ENCODE measurements around the gene TLCD5.

Gene TLCD5

DNA sequence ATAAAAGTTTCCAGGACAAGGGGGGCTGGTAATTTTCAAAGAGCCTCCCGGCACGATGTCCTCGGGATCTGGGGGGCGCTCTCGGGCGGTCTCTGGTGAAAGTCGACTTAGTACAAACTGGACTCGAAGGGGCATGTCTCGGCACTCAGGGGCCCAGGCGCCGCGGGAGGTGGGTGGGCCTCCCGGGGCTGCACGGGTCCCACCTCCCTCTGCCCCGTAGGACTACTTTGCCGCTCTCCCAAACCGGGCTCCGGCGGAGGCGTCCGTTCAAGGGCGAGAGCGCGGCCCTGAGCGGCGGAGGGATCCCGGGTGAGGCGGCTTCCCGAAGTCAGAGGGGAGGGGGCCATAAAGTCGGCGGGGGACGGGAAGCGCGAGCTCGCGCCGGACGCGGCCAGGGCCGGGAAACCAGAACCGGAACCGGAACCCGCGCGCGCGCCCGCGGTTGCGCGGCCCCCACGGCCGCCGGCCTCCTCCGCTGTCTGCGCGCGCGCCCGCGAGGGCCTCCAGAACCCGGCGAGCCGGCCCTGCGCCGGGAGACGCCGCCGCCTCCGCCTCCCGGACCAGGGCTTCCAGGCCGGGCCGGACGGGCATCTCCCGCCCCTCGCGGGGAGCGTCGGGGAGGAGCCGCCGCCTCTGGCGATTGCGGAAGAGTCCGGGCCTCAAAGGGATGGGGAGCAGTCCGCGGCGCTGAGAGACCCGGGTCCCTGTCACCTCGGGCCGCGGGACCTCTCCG is 11.0 kb downstream of the TLCD5 start, which contains the start of gene ARHGEF12:
Gene ARHGEF12, plus strand, starts transcription at position 506 of the 733 bp plus-strand sequence. CDS start 831 bp downstream, outside the sequence.
- in situ Hi-C loops (cut with MboI; ENCODE audit: low sequenced_read_pairs), result no loop called here

DNA sequence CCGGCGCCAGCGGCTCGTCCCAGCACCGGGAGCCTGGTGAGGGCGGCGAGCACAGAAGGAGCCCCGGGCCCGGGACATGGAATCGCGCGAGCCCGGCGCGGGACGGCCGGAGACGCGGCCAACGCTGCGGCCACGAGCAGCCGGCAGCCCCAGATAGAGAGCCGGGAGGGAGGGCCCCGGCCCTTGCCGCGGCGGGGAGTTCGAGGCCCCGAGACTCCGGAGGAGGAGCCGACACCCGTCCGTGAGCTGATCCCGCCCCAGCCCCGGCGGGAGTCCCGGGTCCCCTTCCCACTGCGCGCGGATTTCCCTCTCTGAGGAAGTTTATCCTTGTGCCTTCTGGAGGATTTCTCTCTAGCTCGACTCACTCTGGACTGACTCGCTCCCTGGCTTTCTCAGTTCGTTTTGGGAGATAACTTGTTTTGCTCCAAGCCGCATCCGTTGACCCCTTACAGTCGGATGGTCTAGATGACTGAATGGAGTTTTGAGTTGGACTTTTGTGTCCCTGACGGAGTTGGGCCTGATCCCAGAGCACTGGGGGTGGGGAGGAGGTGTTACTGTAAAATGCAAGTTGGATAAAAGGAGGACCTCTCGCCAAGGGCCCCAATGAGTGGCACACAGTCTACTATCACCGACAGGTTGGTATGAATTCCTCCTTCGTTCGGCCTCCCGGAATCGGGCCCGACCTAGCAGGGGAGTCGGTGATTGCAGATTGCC is 11.7 kb downstream of the TLCD5 start:
- in situ Hi-C loops (cut with MboI; ENCODE audit: low sequenced_read_pairs), result no loop called here

DNA sequence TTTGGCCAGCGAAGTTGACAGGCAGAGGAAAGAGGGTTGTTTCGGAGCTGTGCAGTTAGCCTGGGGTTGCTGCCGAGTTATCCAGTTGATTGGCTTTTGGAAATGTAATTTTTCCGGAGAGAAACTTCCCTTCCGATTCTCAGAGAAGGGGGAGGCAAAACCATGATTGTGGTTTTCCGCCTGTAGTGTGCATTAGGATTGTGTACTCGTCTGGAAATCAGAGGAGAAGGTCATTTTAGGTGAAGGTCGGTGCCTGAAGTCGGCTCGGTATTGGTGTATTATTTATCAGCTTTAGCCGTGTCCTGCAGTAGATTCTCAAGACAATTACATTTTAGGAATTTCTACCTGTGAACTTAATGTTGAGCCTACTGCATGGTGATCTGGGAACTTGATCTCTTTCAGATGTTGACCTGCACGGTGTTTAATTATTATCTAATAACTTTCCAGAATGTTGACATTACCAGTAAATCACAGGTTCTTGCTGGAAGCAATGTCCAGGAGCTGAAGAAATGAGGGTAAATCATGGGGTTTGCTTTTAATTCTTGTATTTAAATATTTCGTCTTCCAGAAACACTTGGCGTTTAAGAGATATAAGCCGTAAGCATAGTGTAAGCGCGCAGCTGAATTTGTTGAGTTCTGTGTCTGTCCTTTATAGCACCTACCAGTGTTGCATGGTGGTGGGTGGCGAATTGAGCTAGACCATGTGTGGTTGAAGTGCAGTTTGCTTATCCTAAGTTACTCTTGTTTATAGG is 12.4 kb downstream of the TLCD5 start:
- in situ Hi-C loops (cut with MboI; ENCODE audit: low sequenced_read_pairs), result no loop called here

DNA sequence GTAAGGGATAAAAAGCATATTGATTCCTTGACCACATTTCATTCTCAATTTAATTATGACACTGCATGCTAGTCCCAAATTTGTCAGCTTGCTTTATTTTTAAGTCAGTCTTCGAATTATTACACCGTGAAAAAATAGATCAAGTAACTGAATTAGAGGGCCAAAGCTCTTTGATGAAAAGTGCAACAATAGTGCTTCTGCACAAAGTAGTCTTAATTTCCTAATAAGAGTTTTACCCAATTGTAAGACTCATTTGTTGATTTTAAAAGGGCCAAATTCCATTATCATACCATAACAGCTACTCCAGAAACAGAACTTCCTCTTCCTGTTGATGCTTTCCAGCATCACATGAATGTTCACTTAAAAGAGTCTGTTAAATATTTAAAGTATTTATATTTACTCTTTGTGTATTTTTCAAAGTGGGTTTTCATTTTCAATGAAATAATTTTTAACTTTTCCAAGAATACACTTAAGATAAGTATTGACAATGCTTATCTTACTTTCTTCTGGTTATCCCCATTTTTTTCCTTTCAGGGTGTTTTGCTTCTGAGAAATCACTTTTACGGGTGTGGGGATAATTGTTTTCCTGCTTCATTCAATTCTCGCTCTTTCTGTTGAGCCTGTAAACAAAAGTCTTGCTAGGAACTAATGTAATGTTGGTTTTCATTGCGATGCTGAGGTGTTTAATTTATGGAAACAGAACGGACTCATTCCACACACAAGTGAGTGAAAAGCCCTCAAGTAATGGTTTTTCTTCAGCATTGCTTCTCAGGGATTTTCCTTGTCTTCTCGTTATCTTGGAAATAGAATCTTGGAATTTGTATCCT is 13.2 kb downstream of the TLCD5 start:
- in situ Hi-C loops (cut with MboI; ENCODE audit: low sequenced_read_pairs), result no loop called here

DNA sequence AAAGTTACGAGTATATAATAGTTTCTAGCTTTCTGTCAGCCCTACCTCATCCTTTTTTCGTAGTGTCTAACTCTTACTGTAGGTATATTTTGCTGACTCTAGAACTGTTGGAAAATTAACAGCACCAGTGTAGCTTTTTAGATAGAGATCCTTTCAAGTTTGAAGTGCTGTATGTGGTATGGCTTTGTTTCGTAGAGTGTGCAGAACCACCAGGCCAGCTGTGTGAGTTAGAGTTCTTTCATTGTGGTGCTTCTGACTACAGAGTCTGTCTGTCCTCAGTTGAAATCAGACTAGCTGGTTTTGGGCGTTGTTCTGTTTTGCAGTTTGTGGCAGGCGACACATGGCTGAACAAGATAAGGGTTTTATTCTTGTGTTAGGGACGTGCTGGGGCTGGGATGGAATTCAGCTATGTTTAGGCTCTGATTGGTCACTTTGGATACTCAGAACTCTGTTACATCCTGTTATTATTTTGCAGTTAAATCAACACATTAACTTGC is 14.3 kb downstream of the TLCD5 start:
- in situ Hi-C loops (cut with MboI; ENCODE audit: low sequenced_read_pairs), result no loop called here

DNA sequence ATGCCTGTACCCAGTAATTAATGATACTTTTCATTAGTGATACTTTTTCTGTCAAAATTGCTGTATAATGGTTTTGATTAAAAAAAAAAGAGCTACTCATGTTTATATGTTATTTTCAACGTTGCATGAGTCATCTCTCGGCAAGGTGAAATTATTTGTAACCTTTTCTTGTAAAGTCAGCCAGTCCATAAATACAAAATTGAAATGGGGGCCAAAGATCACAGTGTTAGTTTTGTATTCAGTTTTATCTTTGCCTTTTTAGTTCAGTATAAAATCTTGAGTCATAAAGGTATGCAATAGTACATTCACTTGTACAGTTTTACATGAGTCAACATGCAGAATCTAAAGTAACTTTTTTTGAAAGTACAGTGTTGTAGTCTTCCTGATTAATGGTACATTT is 15.4 kb downstream of the TLCD5 start:
- in situ Hi-C loops (cut with MboI; ENCODE audit: low sequenced_read_pairs), result no loop called here

DNA sequence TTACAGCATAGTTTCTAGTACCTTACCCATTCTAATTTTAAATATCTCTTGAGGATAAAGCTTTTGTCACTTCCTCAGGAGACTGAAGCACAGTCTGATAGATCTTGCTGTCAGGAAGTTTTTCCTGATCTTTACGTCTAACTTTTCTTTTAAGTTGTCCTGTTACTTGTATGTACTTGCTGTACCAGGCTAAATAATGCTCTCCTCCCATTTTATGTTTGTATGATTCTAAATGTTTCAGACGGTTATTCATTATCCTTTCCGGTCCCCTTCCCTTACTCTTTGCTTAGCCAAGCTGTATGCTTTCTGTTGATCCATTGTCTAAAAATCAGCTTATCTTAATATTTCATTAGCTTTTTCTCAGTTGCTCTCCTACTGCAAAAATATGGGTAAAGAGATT is 17.1 kb downstream of the TLCD5 start:
- in situ Hi-C loops (cut with MboI; ENCODE audit: low sequenced_read_pairs), result no loop called here

DNA sequence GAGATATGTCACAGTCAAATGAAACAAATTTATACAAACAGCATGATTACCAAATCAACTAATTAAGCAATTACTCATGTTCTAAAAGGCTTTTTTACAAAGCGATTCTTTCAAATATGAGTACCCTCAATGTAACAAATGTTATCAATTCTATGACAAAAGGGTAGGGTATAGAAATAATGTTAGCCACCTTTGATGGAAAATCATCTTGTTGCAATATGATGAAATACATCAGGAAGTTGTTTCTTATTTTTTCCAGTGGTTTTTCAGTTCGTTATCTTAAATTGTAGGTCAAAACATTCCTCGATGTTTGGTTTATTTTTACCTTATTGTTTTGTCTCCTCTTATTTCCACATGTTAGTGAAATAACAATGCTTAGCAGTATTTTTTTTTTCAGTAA is 17.6 kb downstream of the TLCD5 start:
- in situ Hi-C loops (cut with MboI; ENCODE audit: low sequenced_read_pairs), result no loop called here

DNA sequence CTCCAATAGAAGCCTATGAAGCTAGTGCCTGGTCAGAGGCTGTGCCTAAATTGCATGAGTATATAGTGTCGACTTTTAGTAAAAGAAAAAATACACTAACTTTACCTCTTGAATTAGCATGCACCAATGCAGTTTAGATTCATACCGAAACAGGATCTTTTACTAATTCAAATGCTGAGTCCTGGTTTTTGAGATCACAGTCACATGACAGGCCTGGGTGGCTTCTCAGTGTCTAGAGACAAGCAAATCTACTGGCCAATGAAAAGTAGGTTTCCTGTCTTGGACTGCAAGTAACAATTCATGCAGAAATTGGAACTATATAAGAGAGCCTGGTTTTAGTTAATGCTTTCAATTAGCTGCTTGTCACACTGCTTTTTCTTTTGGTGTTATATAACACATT is 18.3 kb downstream of the TLCD5 start:
- in situ Hi-C loops (cut with MboI; ENCODE audit: low sequenced_read_pairs), result no loop called here

DNA sequence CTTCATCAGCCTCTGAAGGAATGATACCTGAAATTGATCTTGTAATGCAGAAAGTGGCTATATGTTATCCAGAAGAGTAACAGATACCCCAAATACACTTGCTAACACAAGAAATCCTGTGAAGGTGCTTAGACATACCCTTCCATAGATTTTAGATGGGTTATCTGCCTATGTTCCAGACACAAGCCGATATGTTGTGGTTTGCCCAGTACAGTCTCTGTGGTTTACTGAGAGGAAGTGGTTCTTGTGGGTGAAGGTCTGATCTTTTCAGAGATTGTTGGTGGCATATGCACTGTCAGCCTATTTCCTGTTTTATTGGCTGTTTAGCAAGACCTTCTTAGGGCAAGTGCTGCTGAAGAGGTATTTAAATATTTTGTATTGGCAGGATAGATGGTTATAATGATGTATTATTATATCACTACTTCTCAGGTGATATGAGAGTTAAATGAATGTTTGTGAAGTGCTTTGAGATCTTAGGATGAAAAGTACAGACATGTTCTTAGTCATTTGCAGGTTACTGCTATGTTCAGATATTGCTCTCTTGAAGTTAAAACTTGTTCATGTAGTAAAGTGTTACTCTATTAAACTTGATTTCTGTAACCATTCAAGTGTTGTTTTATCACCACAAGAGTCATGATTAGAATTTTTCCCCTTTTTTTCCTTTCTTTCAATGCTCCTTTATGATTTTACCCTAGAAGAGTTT is 19.4 kb downstream of the TLCD5 start:
- in situ Hi-C loops (cut with MboI; ENCODE audit: low sequenced_read_pairs), result no loop called here

DNA sequence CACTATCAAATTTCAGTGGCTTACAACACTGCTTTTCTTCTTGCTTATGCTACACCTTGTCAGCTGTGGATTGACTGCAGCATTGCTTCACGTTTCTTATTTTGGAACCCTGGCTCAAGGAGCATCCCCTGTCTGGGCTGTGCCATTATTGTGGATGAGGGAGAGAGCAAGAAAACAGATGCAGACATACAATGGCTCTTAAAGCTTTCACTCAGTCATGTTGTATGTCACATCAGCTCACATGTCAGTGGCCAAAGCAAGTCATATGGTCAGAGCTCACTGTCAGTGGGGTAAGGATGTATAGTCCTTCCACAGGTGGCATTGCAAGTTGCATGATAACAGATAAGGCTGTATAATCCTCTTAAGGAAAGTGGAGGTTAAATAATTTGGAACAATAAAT is 21.1 kb downstream of the TLCD5 start:
- in situ Hi-C loops (cut with MboI; ENCODE audit: low sequenced_read_pairs), result no loop called here

DNA sequence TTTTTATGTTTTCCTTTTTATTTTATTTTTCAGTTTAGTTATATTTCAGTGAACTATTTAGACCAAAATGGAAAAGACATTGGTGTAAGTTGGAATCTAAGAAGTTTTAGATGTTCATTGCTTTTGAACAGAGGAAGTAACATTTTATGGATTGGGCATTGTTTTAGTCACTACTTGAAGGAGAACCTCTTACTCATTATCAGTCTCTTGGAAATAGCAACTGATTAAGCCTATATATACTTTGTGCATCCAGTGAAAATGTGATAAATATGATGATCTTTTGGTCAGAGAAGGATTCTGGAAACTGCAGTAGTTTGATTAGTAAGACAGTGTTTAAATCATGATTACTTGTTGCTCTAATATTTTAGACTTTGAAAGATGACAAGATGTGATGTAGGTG is 25.5 kb downstream of the TLCD5 start:
- in situ Hi-C loops (cut with MboI; ENCODE audit: low sequenced_read_pairs), result no loop called here

DNA sequence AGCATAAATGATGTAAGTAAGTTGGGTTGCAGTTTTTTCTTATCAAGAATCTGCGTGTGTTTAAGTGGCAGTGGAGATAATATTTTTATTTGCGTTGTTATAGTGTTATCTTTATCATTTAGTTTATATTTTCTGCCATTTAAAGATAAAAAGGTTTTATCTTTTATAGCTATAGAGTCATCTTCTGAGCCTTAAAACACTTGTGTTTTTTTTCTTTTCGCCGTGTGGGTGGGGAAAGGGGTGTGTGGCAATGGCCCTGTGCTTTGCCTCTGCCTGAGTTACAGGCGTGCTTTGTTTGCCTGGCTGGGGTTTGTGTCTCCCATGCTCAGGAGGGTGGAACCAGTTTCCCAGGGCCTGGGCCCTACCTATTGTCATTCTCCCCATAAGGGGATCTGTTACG is 27.3 kb downstream of the TLCD5 start:
- in situ Hi-C loops (cut with MboI; ENCODE audit: low sequenced_read_pairs), result no loop called here

DNA sequence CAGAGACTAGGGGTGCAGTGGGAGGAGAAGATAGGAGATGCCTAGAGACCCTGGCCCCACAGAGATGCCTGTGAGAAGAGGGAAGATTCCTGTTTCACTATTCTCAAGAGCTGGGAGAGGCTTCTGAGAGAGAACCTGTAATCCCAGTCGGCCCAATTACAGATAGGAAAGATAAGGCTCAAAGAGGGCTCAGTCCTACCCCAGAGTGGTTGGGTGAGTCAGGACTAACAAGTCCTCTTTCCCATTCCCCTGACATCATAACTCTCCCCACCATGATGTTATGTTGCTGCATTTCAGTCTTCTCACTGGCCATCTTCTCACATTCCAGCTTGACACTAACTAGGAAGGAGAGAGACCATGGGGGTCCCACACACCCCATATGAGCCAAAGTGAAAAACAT is 29.0 kb downstream of the TLCD5 start:
- in situ Hi-C loops (cut with MboI; ENCODE audit: low sequenced_read_pairs), result no loop called here

DNA sequence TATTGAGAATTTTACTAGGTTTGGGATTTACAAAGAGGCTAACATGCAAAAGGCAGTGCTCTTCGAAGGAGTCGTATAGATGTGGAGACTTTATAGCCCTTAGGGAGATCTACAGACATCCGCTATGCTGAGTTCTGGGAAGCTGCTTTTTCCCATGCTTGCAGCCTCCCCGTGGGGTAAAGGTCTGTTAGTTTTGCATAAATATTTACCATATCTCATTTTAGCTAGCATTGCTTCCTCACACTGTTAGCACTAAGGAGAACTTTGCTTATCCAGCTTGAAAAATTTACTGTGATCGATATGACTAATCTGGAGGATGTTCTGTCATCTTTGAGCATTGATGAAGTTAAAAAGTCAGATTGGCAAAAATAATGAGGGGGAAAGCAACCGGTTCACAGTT is 29.7 kb downstream of the TLCD5 start:
- in situ Hi-C loops (cut with MboI; ENCODE audit: low sequenced_read_pairs), result no loop called here

DNA sequence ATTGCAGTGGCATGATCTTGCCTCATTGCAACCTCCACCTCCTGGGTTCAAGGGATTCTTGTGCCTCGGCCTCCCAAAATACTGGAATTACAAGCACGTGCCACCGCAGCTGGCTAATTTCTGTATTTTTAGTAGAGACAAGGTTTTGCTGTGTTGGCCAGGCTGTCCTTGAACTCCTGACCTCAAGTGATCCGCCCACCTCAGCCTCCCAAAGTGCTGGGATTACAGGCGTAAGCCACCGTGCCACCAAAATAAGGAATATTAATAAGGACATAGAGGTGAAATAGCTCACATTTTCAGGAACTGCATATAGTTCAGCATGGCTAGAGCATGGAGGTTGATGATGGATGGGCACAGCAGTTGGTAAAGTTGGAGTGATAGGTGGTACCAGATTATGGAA is 32.5 kb downstream of the TLCD5 start:
- in situ Hi-C loops (cut with MboI; ENCODE audit: low sequenced_read_pairs), result no loop called here

DNA sequence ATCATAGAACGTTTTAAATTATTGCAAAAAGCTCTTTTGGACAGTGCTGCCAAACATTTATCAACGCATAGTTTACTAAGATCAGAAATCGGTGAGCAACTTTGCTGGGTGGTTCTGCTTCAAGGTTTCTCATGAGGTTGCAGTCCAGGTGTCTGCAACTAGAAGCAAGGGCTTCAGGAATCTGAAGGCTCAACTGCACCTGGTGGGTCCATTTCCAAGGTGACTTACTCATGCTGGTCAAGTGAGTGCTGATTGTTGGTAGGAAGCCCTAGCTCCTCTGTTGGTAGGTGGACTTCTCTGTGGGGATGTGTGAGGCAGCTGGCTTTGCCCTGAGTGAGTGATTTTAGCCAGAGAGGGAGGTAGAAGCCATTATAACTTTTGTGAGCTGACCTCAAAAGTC is 33.6 kb downstream of the TLCD5 start:
- in situ Hi-C loops (cut with MboI; ENCODE audit: low sequenced_read_pairs), result no loop called here

DNA sequence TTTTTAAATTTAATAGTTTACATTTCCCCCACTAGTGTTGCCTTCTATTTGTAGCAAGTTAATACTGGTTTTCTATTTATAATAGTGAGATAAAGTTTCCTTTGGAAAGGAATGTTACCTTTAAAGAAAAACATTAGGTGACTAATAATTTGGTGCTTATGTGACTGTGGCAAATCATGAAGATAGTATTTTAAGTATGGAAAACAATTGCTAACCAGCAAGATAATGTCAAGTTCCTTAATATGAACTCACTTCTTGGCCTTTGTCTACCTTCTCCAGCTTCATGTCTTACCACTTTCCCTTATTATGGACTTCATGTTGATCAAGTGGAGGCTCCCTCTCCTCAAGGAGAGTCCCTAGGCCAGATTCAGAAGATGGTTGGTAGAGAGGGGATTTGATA is 38.3 kb downstream of the TLCD5 start:
- in situ Hi-C loops (cut with MboI; ENCODE audit: low sequenced_read_pairs), result no loop called here

DNA sequence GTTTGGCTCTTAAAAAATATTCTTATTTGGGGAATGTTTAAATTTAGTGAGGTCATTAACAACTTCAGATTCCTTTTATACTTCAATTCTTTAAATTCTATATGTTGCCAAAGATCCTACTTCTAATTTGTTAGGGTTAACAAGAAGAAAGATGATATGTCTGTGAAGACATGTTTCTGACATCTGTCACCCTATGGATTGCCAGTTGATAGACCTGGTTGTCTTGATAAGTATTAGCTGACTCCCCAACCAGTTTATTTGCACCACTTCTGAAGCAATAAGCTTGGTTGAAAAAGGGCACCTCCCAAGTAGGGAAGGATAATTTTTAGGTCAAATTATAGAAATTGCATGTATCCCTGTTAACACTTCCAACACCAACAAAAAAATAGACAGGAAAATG is 40.4 kb downstream of the TLCD5 start:
- in situ Hi-C loops (cut with MboI; ENCODE audit: low sequenced_read_pairs), result no loop called here

DNA sequence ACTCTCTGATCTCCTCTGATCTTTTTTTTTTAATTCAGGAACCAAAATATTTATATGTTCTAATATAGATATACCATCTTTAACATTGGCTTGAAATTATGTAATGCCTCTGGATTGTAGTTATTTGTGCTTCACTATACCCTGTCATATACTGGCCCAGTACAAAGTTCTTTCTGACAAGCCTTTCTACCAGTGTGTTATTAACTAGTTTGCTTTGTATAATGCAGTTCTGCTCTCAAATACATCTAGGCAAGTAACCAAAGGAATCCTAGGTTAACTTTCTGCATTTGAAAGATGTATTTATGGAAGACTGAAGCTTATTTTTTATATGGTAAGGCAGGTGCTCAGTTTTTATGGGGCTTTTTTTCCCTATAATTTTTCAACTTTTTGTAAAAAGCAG is 47.2 kb downstream of the TLCD5 start:
- in situ Hi-C loops (cut with MboI; ENCODE audit: low sequenced_read_pairs), result no loop called here
